SIG-M5 treated with dmso at 0.1 percent for 504 hours (cell line): ENCODE measurements around the gene SERPINB13.
"Not testable (repeated sequence)": the region's sequence is repeated elsewhere in the genome, so short reads cannot be mapped to it uniquely, and the experiment has no call there.

Experiments
- DNase-seq: peaks from one replicate; lab custom pipeline; 2025; ENCODE audit not compliant: unreplicated experiment; lab: John Stamatoyannopoulos, UW

Gene SERPINB13

DNA sequence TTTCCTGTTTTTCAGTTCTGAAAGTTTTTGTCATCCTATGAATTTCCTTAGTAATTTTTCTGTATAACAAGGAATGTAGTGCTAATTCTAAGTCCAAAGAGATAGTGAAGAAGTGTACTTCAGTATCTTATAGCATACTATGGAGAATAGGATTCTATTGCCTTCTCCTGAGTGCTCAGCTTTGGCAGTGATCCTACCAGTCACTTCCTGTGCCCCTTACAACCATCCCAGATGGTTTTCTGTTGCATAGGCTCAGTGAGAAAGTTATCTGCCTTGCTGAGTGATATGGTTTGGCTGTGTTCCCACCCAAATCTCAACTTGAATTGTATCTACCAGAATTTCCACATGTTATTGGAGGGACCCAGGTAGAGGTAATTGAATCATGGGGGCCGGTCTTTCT is 57.6 kb downstream of the SERPINB13 start:
- DNase-seq: not testable (repeated sequence)

DNA sequence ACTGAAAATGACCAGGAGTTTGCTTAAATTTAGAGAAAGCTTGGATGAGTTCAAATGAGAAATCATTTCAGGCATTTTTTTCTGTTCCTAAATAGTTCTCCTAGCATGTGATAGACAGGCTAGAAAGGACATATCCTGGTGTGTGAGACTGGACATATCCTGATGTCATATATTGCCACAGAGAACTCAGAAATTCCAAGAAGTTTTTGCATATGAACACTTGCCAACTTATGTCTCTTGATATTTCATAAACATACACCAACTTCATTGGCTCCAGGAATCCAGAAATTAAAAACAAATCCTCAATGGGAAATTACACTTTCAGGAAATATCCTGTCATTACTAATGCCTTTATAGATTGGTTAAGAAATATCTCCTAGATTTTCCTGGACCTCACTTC is 59.8 kb downstream of the SERPINB13 start:
- DNase-seq: no peak

DNA sequence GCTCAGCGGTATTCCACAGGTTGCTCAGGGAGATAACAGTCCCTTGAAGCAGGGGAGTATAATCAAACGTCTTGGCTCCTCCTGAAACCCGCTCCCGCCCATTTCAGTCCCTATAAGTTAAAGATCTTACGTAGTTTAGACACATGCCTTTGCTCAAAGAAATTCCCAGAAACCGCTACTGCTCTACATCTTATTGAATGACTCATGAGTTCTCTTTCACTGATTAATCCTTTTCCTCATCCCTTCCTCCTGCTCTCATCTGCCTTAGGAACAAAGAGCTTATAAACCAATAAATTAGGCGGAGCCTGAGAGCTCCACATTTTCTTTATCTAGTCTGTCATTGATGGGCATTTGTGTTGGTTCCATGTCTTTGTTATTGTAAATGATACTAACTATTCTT is 61.1 kb downstream of the SERPINB13 start:
- no peak for DNase-seq
